Neural progenitor cell (in vitro differentiated cells): ENCODE data around the gene MAP4K1.

Experiments
- CTCF ChIP-seq: fragments of 200-600 bp; sonication (generic); IDR thresholded peaks from 2 replicates; pipeline ENCODE4 v1.5.1; 2017; ENCODE audit warnings: antibody characterized with exemption, mild to moderate bottlenecking
- EZH2 ChIP-seq: fragments of 200-600 bp; sonication (generic); IDR thresholded peaks from 2 replicates; pipeline ENCODE4 v1.6.1; 2017; ENCODE audit warnings: antibody characterized with exemption, mild to moderate bottlenecking, moderate library complexity
- EZH2phosphoT487 ChIP-seq: fragments of 200-600 bp; sonication (generic); IDR thresholded peaks from 2 replicates; pipeline ENCODE4 v1.6.1; 2017; ENCODE audit warnings: antibody characterized with exemption

DNA sequence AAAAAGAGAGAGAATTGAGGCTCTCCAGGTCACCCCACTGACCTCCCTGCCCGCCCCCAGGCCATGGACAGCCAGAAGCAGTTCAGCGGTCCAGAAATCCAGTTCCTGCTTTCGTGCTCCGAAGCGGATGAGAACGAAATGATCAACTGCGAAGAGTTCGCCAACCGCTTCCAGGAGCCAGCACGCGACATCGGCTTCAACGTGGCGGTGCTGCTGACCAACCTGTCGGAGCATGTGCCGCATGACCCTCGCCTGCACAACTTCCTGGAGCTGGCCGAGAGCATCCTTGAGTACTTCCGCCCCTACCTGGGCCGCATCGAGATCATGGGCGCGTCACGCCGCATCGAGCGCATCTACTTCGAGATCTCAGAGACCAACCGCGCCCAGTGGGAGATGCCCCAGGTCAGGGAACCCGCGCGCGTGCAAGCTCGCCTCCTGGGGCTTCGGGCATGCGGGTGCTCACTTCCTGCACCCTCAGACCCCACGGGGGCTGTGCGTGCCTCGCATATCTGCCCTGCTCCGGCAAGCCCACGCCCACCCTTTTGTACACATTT, 56.6 kb downstream of the MAP4K1 start:
- TF ChIP-seq CTCF (no peak), EZH2 (no peak), EZH2phosphoT487 (no peak)
